ENCODE data around the gene ZC3H18.
A peak's percentile ranks its signal among the peaks of the same experiment; 100 is the strongest.

ZC3H18 gene

GRCh38 chr16:88549671-88550245 lies 20.4 kb upstream of the ZC3H18 start:
- peak overlapping the region in 1 of 2 experiments; percentile 43 for H3K4me3 ChIP-seq (ENCODE audit: low read depth in 1 of 2, low read length in 1 of 2)
- H3K36me3 ChIP-seq: no peaks in the 10 kb centered on the region
- TF ChIP-seq CTCF (IDR thresholded peaks at IDR 0.05): no peak
- H3K9me3 ChIP-seq: no peaks in the 10 kb centered on the region
- H3K27ac ChIP-seq: no peak overlapping the region
- H3K4me1 ChIP-seq (ENCODE audit: control insufficient read depth in 1 of 2, insufficient read depth in 1 of 2, low read depth in 1 of 2, low read length in 1 of 2): peaks cover 9 to 10% of the 10 kb centered on the region in 2 experiments
- peaks cover 67% of the 10 kb centered on the region for H3K27me3 ChIP-seq

GRCh38 chr16:88550246-88550661 lies 19.9 kb upstream of the ZC3H18 start:
- Histone ChIP-seq H3K27ac (no peak overlapping the region), H3K27me3 (peaks cover 70% of the 10 kb centered on the region), H3K4me1 (ENCODE audit: control insufficient read depth in 1 of 2, insufficient read depth in 1 of 2, low read depth in 1 of 2, low read length in 1 of 2) (peaks cover 9 to 10% of the 10 kb centered on the region in 2 experiments), H3K9me3 (no peaks in the 10 kb centered on the region), H3K4me3 (ENCODE audit: low read depth in 1 of 2, low read length in 1 of 2) (peak overlapping the region in 1 of 2 experiments; percentile 43), H3K36me3 (no peaks in the 10 kb centered on the region)
- TF ChIP-seq CTCF (IDR thresholded peaks at IDR 0.05): no peak

GRCh38 chr16:88552166-88552565 lies 18.0 kb upstream of the ZC3H18 start:
- no peak overlapping the region for H3K27ac ChIP-seq
- no peak for TF ChIP-seq CTCF (IDR thresholded peaks at IDR 0.05)
- H3K4me3 ChIP-seq (ENCODE audit: low read depth in 1 of 2, low read length in 1 of 2): no peak overlapping the region
- no peaks in the 10 kb centered on the region for H3K36me3 ChIP-seq
- no peaks in the 10 kb centered on the region for H3K9me3 ChIP-seq
- peaks cover 9 to 10% of the 10 kb centered on the region in 2 experiments for H3K4me1 ChIP-seq (ENCODE audit: control insufficient read depth in 1 of 2, insufficient read depth in 1 of 2, low read depth in 1 of 2, low read length in 1 of 2)
- H3K27me3 ChIP-seq: peaks cover 55% of the 10 kb centered on the region

GRCh38 chr16:88552815-88553214 lies 17.4 kb upstream of the ZC3H18 start:
- Histone ChIP-seq H3K9me3 (no peaks in the 10 kb centered on the region), H3K4me3 (ENCODE audit: low read depth in 1 of 2, low read length in 1 of 2) (no peak overlapping the region), H3K36me3 (no peaks in the 10 kb centered on the region), H3K27ac (no peak overlapping the region), H3K27me3 (peaks cover 58% of the 10 kb centered on the region), H3K4me1 (ENCODE audit: control insufficient read depth in 1 of 2, insufficient read depth in 1 of 2, low read depth in 1 of 2, low read length in 1 of 2) (peaks cover 9 to 10% of the 10 kb centered on the region in 2 experiments)
- TF ChIP-seq CTCF (IDR thresholded peaks at IDR 0.05): no peak

- peaks cover 9 to 10% of the 10 kb centered on the region in 2 experiments for H3K4me1 ChIP-seq (ENCODE audit: control insufficient read depth in 1 of 2, insufficient read depth in 1 of 2, low read depth in 1 of 2, low read length in 1 of 2)
Measured at GRCh38 chr16:88553739-88554138, 16.5 kb upstream of the ZC3H18 start.

More at GRCh38 chr16:88553739-88554138, 16.5 kb upstream of the ZC3H18 start:
- Histone ChIP-seq H3K36me3 (no peaks in the 10 kb centered on the region), H3K27me3 (peaks cover 52% of the 10 kb centered on the region), H3K9me3 (no peaks in the 10 kb centered on the region), H3K4me3 (ENCODE audit: low read depth in 1 of 2, low read length in 1 of 2) (no peak overlapping the region), H3K27ac (no peak overlapping the region)
- TF ChIP-seq CTCF (IDR thresholded peaks at IDR 0.05): no peak
